Karpas-422 (cell line): Measurements from ENCODE around the gene CD40LG. TPM values are rescaled to one million over a fixed set of nuclear protein-coding genes. Genes with fewer than 3 reads are reported as not detected.

Experiments
- DNase-seq: peaks from one replicate; pipeline ENCODE4 v3.0.0-alpha.2; 2015
- H2AFZ ChIP-seq: fragments of 200-600 bp; sonication (generic); 2 replicates; pipeline ENCODE4 v1.6.1; 2014; ENCODE audit warnings: antibody characterized with exemption, low read length, mixed read lengths
- H3K27ac ChIP-seq: fragments of 200-600 bp; sonication (generic); 2 replicates; pipeline ENCODE4 v1.5.1; 2014; ENCODE audit warnings: mild to moderate bottlenecking, low read length, moderate library complexity
- H3K27me3 ChIP-seq: fragments of 200-600 bp; sonication (generic); 2 replicates; pipeline ENCODE4 v1.6.1; 2014; ENCODE audit warnings: low read length, mixed read lengths
- H3K36me3 ChIP-seq: fragments of 200-600 bp; sonication (generic); 2 replicates; pipeline ENCODE4 v1.6.1; 2014; ENCODE audit warnings: low read length, mixed read lengths; ENCODE audit not compliant: insufficient read depth
- H3K4me1 ChIP-seq: fragments of 200-600 bp; sonication (generic); 2 replicates; pipeline ENCODE4 v1.6.1; 2014; ENCODE audit warnings: mild to moderate bottlenecking, low read length, mixed read lengths
- H3K4me2 ChIP-seq: fragments of 200-600 bp; sonication (generic); 2 replicates; pipeline ENCODE4 v1.6.1; 2014; ENCODE audit warnings: low read length, low read depth, mild to moderate bottlenecking; ENCODE audit not compliant: poor library complexity, severe bottlenecking
- H3K4me3 ChIP-seq: fragments of 200-600 bp; sonication (generic); 2 replicates; pipeline ENCODE4 v1.5.1; 2014; ENCODE audit warnings: mild to moderate bottlenecking, antibody characterized with exemption, low read length, mixed read lengths
- H3K79me2 ChIP-seq: fragments of 200-600 bp; sonication (generic); 2 replicates; pipeline ENCODE4 v1.6.1; 2014; ENCODE audit warnings: mild to moderate bottlenecking, low read length, mixed read lengths
- H3K9ac ChIP-seq: fragments of 200-600 bp; sonication (generic); 2 replicates; pipeline ENCODE4 v1.6.0; 2014; ENCODE audit warnings: low read length
- H3K9me2 ChIP-seq: fragments of 200-600 bp; sonication (generic), shearing (Covaris generic); replicated peaks from 2 replicates; pipeline ENCODE4 v1.6.0; 2014; ENCODE audit warnings: mild to moderate bottlenecking, low read length, moderate library complexity; ENCODE audit not compliant: insufficient read depth
- H3K9me3 ChIP-seq: fragments of 300-700, 200-600 bp; sonication (generic); 2 replicates; pipeline ENCODE4 v1.6.1; 2014; ENCODE audit warnings: low read length, mixed read lengths
- H4K20me1 ChIP-seq: fragments of 200-600 bp; sonication (generic); 2 replicates; pipeline ENCODE4 v1.6.1; 2014; ENCODE audit warnings: mild to moderate bottlenecking, antibody characterized with exemption, low read length, low read depth; ENCODE audit not compliant: insufficient read depth
- total RNA-seq: library from RNA; depleted of rRNA; stranded (reverse); fragments of >200 nt; shearing (Covaris generic); gene quantifications from 2 replicates; pipeline ENCODE4 v1.2.3, GENCODE V29; 2014; ENCODE audit warnings: low replicate concordance

Gene CD40LG
- total RNA-seq, 1 experiment from 2014 or later: not detected

GRCh38 chrX:136636121-136636520 lies 11.8 kb upstream of the CD40LG start:
- Histone ChIP-seq H3K4me1 (no peaks in the 10 kb centered on the region), H3K4me3 (no peak overlapping the region), H2AFZ (no peak overlapping the region), H4K20me1 (no peaks in the 10 kb centered on the region), H3K9me3 (no peaks in the 10 kb centered on the region), H3K36me3 (no peaks in the 10 kb centered on the region), H3K4me2 (no peak overlapping the region), H3K27ac (no peak overlapping the region), H3K79me2 (no peaks in the 10 kb centered on the region), H3K9ac (no peak overlapping the region), H3K27me3 (no peaks in the 10 kb centered on the region), H3K9me2 (no peaks in the 10 kb centered on the region)
- no peak for DNase-seq

- Histone ChIP-seq H3K27ac (no peak overlapping the region), H4K20me1 (no peaks in the 10 kb centered on the region), H3K79me2 (no peaks in the 10 kb centered on the region), H3K9me3 (no peaks in the 10 kb centered on the region), H3K4me3 (no peak overlapping the region), H3K27me3 (no peaks in the 10 kb centered on the region), H2AFZ (no peak overlapping the region), H3K36me3 (no peaks in the 10 kb centered on the region), H3K9me2 (no peaks in the 10 kb centered on the region), H3K4me1 (no peaks in the 10 kb centered on the region), H3K4me2 (no peak overlapping the region), H3K9ac (no peak overlapping the region)
- no peak for DNase-seq
These were observed 8.3 kb upstream of the CD40LG start for GRCh38 chrX:136639506-136640176.

GRCh38 chrX:136643243-136643642 lies 4.7 kb upstream of the CD40LG start:
- Histone ChIP-seq H3K4me3 (no peak overlapping the region), H3K4me2 (no peak overlapping the region), H3K27ac (no peak overlapping the region), H4K20me1 (no peaks in the 10 kb centered on the region), H3K9ac (no peak overlapping the region), H3K27me3 (no peaks in the 10 kb centered on the region), H2AFZ (no peak overlapping the region), H3K36me3 (no peaks in the 10 kb centered on the region), H3K9me2 (no peaks in the 10 kb centered on the region), H3K4me1 (no peaks in the 10 kb centered on the region), H3K79me2 (no peaks in the 10 kb centered on the region), H3K9me3 (no peaks in the 10 kb centered on the region)
- DNase-seq: no peak

- Histone ChIP-seq H3K36me3 (no peaks in the 10 kb centered on the region), H3K4me2 (no peak overlapping the region), H3K9ac (no peak overlapping the region), H3K79me2 (no peaks in the 10 kb centered on the region), H3K27ac (no peak overlapping the region), H3K9me3 (no peaks in the 10 kb centered on the region), H3K9me2 (no peaks in the 10 kb centered on the region), H2AFZ (no peak overlapping the region), H3K4me3 (no peak overlapping the region), H3K4me1 (peaks cover 5% of the 10 kb centered on the region), H4K20me1 (no peaks in the 10 kb centered on the region), H3K27me3 (no peaks in the 10 kb centered on the region)
- DNase-seq: no peak
These were observed 1.2 kb upstream of the CD40LG start for GRCh38 chrX:136646602-136647239.

- DNase-seq: no peak
- H2AFZ ChIP-seq: no peak overlapping the region
- no peaks in the 10 kb centered on the region for H3K79me2 ChIP-seq
- H3K9ac ChIP-seq: no peak overlapping the region
- no peaks in the 10 kb centered on the region for H3K27me3 ChIP-seq
- H3K27ac ChIP-seq: no peak overlapping the region
- no peak overlapping the region for H3K4me2 ChIP-seq
- no peaks in the 10 kb centered on the region for H4K20me1 ChIP-seq
- no peaks in the 10 kb centered on the region for H3K9me3 ChIP-seq
- no peak overlapping the region for H3K4me3 ChIP-seq
- peaks cover 5% of the 10 kb centered on the region for H3K4me1 ChIP-seq
- H3K9me2 ChIP-seq: no peaks in the 10 kb centered on the region
- H3K36me3 ChIP-seq: no peaks in the 10 kb centered on the region
These were observed 2.9 kb downstream of the CD40LG start for GRCh38 chrX:136650811-136651210.

- H3K9me2 ChIP-seq: no peaks in the 10 kb centered on the region
- H3K36me3 ChIP-seq: no peaks in the 10 kb centered on the region
- H3K9ac ChIP-seq: no peak overlapping the region
- H3K4me2 ChIP-seq: no peak overlapping the region
- H4K20me1 ChIP-seq: no peaks in the 10 kb centered on the region
- DNase-seq: no peak
- no peaks in the 10 kb centered on the region for H3K27me3 ChIP-seq
- H3K9me3 ChIP-seq: no peaks in the 10 kb centered on the region
- H3K27ac ChIP-seq: no peak overlapping the region
- H3K79me2 ChIP-seq: no peaks in the 10 kb centered on the region
- no peak overlapping the region for H3K4me3 ChIP-seq
- peaks cover 5% of the 10 kb centered on the region for H3K4me1 ChIP-seq
- H2AFZ ChIP-seq: no peak overlapping the region
These were observed 5.1 kb downstream of the CD40LG start for GRCh38 chrX:136652822-136653723.

GRCh38 chrX:136656361-136656964 lies 8.5 kb downstream of the CD40LG start:
- Histone ChIP-seq H3K4me1 (peaks cover 4% of the 10 kb centered on the region), H3K9me3 (no peaks in the 10 kb centered on the region), H3K27ac (no peak overlapping the region), H3K9ac (no peak overlapping the region), H3K79me2 (no peaks in the 10 kb centered on the region), H3K36me3 (no peaks in the 10 kb centered on the region), H2AFZ (no peak overlapping the region), H4K20me1 (no peaks in the 10 kb centered on the region), H3K27me3 (no peaks in the 10 kb centered on the region), H3K9me2 (no peaks in the 10 kb centered on the region), H3K4me2 (no peak overlapping the region), H3K4me3 (no peak overlapping the region)
- no peak for DNase-seq

GRCh38 chrX:136658151-136658550 lies 10.2 kb downstream of the CD40LG start:
- Histone ChIP-seq H3K9ac (no peak overlapping the region), H3K79me2 (no peaks in the 10 kb centered on the region), H3K27ac (no peak overlapping the region), H3K4me1 (peaks cover 4% of the 10 kb centered on the region), H3K36me3 (no peaks in the 10 kb centered on the region), H2AFZ (no peak overlapping the region), H3K27me3 (no peaks in the 10 kb centered on the region), H3K4me3 (no peak overlapping the region), H3K4me2 (no peak overlapping the region), H3K9me2 (no peaks in the 10 kb centered on the region), H3K9me3 (no peaks in the 10 kb centered on the region), H4K20me1 (no peaks in the 10 kb centered on the region)
- no peak for DNase-seq
